ENCODE results near the gene NRSN2.

NRSN2 gene

DNA sequence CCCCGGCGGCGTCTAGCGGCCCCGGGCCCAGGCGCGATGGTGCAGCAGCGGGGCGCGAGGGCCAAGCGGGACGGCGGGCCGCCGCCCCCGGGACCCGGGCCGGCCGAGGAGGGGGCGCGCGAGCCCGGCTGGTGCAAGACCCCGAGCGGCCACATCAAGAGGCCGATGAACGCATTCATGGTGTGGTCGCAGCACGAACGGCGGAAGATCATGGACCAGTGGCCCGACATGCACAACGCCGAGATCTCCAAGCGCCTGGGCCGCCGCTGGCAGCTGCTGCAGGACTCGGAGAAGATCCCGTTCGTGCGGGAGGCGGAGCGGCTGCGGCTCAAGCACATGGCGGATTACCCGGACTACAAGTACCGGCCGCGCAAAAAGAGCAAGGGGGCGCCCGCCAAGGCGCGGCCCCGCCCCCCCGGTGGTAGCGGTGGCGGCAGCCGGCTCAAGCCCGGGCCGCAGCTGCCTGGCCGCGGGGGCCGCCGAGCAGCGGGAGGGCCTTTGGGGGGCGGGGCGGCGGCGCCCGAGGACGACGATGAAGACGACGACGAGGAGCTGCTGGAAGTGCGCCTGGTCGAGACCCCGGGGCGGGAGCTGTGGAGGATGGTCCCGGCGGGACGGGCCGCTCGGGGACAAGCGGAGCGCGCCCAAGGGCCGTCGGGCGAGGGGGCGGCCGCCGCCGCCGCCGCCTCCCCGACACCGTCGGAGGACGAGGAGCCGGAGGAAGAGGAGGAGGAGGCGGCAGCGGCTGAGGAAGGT lies 20.8 kb upstream of the NRSN2 start:
- peak overlapping the region; percentile 81 to 94 for H3K27ac ChIP-seq
- TF ChIP-seq, protein P1, sequence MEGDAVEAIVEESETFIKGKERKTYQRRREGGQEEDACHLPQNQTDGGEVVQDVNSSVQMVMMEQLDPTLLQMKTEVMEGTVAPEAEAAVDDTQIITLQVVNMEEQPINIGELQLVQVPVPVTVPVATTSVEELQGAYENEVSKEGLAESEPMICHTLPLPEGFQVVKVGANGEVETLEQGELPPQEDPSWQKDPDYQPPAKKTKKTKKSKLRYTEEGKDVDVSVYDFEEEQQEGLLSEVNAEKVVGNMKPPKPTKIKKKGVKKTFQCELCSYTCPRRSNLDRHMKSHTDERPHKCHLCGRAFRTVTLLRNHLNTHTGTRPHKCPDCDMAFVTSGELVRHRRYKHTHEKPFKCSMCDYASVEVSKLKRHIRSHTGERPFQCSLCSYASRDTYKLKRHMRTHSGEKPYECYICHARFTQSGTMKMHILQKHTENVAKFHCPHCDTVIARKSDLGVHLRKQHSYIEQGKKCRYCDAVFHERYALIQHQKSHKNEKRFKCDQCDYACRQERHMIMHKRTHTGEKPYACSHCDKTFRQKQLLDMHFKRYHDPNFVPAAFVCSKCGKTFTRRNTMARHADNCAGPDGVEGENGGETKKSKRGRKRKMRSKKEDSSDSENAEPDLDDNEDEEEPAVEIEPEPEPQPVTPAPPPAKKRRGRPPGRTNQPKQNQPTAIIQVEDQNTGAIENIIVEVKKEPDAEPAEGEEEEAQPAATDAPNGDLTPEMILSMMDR (IDR thresholded peaks at IDR 0.05): no peak
- DNase-seq (ENCODE audit: low spot score): peak; percentile 86
- H3K4me3 ChIP-seq: peak overlapping the region; percentile 91

DNA sequence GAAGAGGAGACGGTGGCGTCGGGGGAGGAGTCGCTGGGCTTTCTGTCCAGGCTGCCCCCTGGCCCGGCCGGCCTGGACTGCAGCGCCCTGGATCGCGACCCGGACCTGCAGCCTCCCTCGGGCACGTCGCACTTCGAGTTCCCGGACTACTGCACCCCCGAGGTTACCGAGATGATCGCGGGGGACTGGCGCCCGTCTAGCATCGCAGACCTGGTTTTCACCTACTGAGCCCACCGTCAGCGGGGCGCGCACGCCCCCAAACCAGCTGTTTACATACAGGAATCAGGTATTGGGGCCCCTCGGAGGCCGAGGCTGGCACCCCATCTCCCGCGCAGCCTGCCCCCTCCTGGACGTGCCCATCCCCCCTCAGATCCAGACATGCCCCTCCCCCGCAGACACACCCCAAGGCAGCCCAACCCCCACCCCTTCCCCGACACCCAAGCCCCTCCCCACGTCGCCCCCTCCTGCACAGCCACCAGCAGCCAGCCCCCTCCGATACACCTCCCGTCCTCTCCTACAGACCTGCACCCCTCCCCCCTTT lies 20.2 kb upstream of the NRSN2 start:
- DNase-seq (ENCODE audit: low spot score): peak; percentile 76
- peak overlapping the region; percentile 81 to 94 for H3K27ac ChIP-seq

GRCh38 chr20:327186-328026 lies 19.5 kb upstream of the NRSN2 start:
- Histone ChIP-seq H3K4me3 (peak overlapping the region; percentile 91), H3K27ac (peak overlapping the region; percentile 81 to 94)
- peak; percentile 87 for DNase-seq (ENCODE audit: low spot score)
- TF ChIP-seq, protein P1 (IDR thresholded peaks at IDR 0.05): no peak

More for the DNA sequence above, 20.2 kb upstream of the NRSN2 start:
- TF ChIP-seq, protein P1 (IDR thresholded peaks at IDR 0.05): no peak
- H3K4me3 ChIP-seq: peak overlapping the region; percentile 91

DNA sequence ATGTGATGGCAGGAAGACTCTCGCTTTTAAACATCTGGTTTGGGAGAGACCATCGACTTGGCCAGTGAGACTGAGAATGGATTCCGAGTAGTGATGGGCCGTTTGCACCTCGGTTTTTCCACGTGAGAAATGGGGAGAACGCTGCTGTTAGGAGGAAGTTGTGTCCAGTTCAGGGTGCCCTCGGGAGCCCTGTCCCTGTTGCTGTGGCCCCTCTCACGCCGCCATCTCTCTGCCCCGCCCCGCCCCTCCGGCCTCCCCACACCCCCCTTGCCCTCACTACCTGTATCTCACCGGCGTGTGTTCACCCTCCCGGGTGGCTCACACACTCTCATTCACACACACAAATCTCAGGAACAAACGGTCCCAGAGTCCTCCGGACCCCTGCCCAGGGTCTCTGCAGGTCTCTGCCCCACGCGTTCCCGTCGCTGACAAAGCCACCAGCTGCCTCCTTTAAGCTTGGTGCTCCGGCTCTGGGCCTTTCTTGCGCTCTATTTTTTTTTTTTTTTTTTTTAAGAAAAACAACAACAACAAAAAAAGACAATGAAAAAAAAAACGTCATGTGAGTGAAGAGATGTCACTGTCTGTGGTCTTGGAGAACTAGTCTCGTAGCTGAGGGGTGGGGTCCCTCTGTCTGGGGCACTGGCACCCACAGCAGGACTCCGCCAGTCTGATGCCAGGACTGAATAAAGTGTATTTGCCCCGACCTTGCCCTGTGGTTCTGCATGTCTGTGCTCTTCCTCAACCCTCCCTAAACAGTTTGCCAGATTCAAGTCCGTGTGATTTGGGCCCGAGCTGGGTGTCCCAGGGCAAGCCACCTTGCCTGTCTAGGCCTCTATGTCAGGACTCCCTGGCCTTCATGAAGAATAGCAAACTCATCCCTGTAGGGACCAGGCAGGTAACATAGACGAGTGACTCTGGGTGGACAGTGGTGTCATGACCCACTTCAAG lies 18.6 kb upstream of the NRSN2 start:
- peak overlapping the region; percentile 81 to 94 for H3K27ac ChIP-seq
- TF ChIP-seq, protein P1 (IDR thresholded peaks at IDR 0.05): no peak
- no peak for DNase-seq (ENCODE audit: low spot score)
- peak overlapping the region; percentile 91 for H3K4me3 ChIP-seq

GRCh38 chr20:328975-329695 lies 17.8 kb upstream of the NRSN2 start:
- TF ChIP-seq, protein P1 (IDR thresholded peaks at IDR 0.05): no peak
- DNase-seq (ENCODE audit: low spot score): no peak
- H3K27ac ChIP-seq: peak overlapping the region in 1 of 2 donors; percentile 64
- H3K4me3 ChIP-seq: no peak overlapping the region

GRCh38 chr20:329851-330232 lies 17.1 kb upstream of the NRSN2 start:
- TF ChIP-seq, protein P1 (IDR thresholded peaks at IDR 0.05): no peak
- Histone ChIP-seq H3K4me3 (no peak overlapping the region), H3K27ac (peak overlapping the region in 1 of 2 donors; percentile 18)
- no peak for DNase-seq (ENCODE audit: low spot score)

Data from coronary artery (tissue), 2 donors.